Keratinocyte (primary cell): ENCODE measurements around the gene WWC1.

Source experiments
- EZH2 ChIP-seq: IDR thresholded peaks from one replicate; pipeline ENCODE4 v1.6.1; 2012; ENCODE audit warnings: inconsistent platforms, mild to moderate bottlenecking, low read length, moderate library complexity
- TF ChIP-seq, protein P1 (sequence below), 3 experiments: IDR thresholded peaks in 1 of 3; conservative IDR thresholded peaks in 1 of 3; optimal IDR thresholded peaks in 1 of 3; 2 replicates in 2 of 3; 3 replicates in 1 of 3; pipeline versions ENCODE3 to v1.5.1; 2011; ENCODE audit warnings: low read length in 3 of 3, mild to moderate bottlenecking in 3 of 3, moderate library complexity in 2 of 3, control low read depth in 1 of 3, inconsistent platforms in 1 of 3; ENCODE audit not compliant: insufficient read depth in 2 of 3; ENCODE audit errors: extremely low read depth in 1 of 3

GRCh38 chr5:168314735-168315411 lies 23.4 kb downstream of the WWC1 start:
- no peak for TF ChIP-seq EZH2
- TF ChIP-seq, protein P1, sequence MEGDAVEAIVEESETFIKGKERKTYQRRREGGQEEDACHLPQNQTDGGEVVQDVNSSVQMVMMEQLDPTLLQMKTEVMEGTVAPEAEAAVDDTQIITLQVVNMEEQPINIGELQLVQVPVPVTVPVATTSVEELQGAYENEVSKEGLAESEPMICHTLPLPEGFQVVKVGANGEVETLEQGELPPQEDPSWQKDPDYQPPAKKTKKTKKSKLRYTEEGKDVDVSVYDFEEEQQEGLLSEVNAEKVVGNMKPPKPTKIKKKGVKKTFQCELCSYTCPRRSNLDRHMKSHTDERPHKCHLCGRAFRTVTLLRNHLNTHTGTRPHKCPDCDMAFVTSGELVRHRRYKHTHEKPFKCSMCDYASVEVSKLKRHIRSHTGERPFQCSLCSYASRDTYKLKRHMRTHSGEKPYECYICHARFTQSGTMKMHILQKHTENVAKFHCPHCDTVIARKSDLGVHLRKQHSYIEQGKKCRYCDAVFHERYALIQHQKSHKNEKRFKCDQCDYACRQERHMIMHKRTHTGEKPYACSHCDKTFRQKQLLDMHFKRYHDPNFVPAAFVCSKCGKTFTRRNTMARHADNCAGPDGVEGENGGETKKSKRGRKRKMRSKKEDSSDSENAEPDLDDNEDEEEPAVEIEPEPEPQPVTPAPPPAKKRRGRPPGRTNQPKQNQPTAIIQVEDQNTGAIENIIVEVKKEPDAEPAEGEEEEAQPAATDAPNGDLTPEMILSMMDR (optimal IDR thresholded peaks at IDR 0.05 in 1 of 3, IDR thresholded peaks at IDR 0.05 in 1 of 3, conservative IDR thresholded peaks at IDR 0.05 in 1 of 3; ENCODE audit: extremely low read depth in 1 of 3, insufficient read depth in 2 of 3, low read length in 3 of 3): peak in 2 of 3 experiments; percentile 14 to 50
